LNCaP clone FGC (cell line): Measurements from ENCODE around the gene GOSR2.
A peak's percentile ranks its signal among the peaks of the same experiment; 100 is the strongest.

Experiments used
- DNase-seq: peaks from one replicate; pipeline ENCODE4 v3.0.0-alpha.2; 2011; ENCODE audit warnings: low read depth
- H3K4me3 ChIP-seq: 2 replicates; pipeline ENCODE4 v1.5.1; 2011; ENCODE audit warnings: mild to moderate bottlenecking, low read depth, low read length, control low read depth
- TF ChIP-seq, protein P1 (sequence below): IDR thresholded peaks from 2 replicates; pipeline ENCODE4 v1.5.1; 2012; ENCODE audit warnings: mild to moderate bottlenecking; ENCODE audit not compliant: control insufficient read depth, insufficient read depth; ENCODE audit errors: extremely low read depth

Gene GOSR2

GRCh38 chr17:46922804-46923635 lies at the start of gene GOSR2:
TSS of gene GOSR2 (plus strand) at chr17:46923160. CDS start at chr17:46923193, 33 bp downstream.
- TF ChIP-seq, protein P1, sequence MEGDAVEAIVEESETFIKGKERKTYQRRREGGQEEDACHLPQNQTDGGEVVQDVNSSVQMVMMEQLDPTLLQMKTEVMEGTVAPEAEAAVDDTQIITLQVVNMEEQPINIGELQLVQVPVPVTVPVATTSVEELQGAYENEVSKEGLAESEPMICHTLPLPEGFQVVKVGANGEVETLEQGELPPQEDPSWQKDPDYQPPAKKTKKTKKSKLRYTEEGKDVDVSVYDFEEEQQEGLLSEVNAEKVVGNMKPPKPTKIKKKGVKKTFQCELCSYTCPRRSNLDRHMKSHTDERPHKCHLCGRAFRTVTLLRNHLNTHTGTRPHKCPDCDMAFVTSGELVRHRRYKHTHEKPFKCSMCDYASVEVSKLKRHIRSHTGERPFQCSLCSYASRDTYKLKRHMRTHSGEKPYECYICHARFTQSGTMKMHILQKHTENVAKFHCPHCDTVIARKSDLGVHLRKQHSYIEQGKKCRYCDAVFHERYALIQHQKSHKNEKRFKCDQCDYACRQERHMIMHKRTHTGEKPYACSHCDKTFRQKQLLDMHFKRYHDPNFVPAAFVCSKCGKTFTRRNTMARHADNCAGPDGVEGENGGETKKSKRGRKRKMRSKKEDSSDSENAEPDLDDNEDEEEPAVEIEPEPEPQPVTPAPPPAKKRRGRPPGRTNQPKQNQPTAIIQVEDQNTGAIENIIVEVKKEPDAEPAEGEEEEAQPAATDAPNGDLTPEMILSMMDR: no peak
- peak; percentile 66 for DNase-seq
- peak within 1 kb of the TSS; percentile 98 for H3K4me3 ChIP-seq

- no peak for DNase-seq
- TF ChIP-seq, protein P1: no peak
- no peak overlapping the region for H3K4me3 ChIP-seq
Observed at GRCh38 chr17:46873941-46874645, 48.9 kb upstream of the GOSR2 start.

DNA sequence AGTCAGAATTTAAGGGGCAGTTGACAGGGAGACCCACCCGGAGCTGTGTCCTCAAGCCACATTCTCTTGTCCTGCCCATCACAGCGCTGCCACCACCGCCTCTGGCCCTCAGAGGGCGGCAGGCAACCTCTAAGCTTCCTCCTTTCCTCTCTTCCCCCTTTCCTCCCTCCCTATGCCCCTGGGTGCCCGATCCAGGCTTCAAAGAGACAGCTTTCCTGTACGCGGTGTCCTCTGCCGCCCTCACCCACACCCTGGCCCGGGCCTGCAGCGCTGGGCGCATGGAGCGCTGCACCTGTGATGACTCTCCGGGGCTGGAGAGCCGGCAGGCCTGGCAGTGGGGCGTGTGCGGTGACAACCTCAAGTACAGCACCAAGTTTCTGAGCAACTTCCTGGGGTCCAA lies 48.1 kb upstream of the GOSR2 start:
- no peak overlapping the region for H3K4me3 ChIP-seq
- TF ChIP-seq, protein P1: no peak
- DNase-seq: no peak

GRCh38 chr17:46875849-46876352 lies 47.1 kb upstream of the GOSR2 start:
- TF ChIP-seq, protein P1: no peak
- H3K4me3 ChIP-seq: no peak overlapping the region
- no peak for DNase-seq

DNA sequence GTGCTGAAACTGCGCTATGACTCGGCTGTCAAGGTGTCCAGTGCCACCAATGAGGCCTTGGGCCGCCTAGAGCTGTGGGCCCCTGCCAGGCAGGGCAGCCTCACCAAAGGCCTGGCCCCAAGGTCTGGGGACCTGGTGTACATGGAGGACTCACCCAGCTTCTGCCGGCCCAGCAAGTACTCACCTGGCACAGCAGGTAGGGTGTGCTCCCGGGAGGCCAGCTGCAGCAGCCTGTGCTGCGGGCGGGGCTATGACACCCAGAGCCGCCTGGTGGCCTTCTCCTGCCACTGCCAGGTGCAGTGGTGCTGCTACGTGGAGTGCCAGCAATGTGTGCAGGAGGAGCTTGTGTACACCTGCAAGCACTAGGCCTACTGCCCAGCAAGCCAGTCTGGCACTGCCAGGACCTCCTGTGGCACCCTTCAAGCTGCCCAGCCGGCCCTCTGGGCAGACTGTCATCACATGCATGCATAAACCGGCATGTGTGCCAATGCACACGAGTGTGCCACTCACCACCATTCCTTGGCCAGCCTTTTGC lies 46.5 kb upstream of the GOSR2 start:
- peak; percentile 97 for DNase-seq
- TF ChIP-seq, protein P1: peak; percentile 88
- no peak overlapping the region for H3K4me3 ChIP-seq

DNA sequence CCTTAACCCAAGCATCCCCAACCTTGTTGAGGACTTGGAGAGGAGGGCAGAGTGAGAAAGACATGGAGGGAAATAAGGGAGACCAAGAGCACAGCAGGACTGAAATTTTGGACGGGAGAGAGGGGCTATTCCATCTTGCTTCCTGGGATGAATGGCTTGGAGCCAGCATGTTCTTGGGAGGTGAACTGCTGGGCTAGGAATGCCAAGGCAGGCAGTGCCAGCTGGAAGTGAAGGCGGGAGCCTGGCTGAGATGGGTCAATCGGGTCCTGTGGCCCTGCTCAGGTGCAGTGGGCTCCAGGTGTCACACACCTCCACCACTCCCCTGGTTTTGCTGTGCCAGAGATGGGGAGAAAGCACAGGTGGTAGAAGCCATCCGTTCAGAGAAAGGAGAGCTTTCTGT lies 46.0 kb upstream of the GOSR2 start:
- TF ChIP-seq, protein P1: no peak

More for the DNA sequence above, 46.0 kb upstream of the GOSR2 start:
- H3K4me3 ChIP-seq: no peak overlapping the region
- no peak for DNase-seq
